NOMO-1 (cell line): Measurements from ENCODE around the gene OTOG.

Experiments used
- DNase-seq, 2 experiments: peaks; one replicate each; lab custom pipeline; 2025; ENCODE audit not compliant: unreplicated experiment in 2 of 2; lab: John Stamatoyannopoulos, UW

The OTOG gene, protein sequence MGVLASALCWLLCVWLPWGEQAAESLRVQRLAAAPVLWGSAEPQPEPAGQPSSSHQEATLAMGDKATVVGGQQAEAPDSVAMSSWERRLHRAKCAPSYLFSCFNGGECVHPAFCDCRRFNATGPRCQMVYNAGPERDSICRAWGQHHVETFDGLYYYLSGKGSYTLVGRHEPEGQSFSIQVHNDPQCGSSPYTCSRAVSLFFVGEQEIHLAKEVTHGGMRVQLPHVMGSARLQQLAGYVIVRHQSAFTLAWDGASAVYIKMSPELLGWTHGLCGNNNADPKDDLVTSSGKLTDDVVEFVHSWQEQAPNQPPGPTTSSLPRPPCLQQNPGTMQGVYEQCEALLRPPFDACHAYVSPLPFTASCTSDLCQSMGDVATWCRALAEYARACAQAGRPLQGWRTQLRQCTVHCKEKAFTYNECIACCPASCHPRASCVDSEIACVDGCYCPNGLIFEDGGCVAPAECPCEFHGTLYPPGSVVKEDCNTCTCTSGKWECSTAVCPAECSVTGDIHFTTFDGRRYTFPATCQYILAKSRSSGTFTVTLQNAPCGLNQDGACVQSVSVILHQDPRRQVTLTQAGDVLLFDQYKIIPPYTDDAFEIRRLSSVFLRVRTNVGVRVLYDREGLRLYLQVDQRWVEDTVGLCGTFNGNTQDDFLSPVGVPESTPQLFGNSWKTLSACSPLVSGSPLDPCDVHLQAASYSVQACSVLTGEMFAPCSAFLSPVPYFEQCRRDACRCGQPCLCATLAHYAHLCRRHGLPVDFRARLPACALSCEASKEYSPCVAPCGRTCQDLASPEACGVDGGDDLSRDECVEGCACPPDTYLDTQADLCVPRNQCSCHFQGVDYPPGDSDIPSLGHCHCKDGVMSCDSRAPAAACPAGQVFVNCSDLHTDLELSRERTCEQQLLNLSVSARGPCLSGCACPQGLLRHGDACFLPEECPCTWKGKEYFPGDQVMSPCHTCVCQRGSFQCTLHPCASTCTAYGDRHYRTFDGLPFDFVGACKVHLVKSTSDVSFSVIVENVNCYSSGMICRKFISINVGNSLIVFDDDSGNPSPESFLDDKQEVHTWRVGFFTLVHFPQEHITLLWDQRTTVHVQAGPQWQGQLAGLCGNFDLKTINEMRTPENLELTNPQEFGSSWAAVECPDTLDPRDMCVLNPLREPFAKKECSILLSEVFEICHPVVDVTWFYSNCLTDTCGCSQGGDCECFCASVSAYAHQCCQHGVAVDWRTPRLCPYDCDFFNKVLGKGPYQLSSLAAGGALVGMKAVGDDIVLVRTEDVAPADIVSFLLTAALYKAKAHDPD (N-terminal part only)

DNA sequence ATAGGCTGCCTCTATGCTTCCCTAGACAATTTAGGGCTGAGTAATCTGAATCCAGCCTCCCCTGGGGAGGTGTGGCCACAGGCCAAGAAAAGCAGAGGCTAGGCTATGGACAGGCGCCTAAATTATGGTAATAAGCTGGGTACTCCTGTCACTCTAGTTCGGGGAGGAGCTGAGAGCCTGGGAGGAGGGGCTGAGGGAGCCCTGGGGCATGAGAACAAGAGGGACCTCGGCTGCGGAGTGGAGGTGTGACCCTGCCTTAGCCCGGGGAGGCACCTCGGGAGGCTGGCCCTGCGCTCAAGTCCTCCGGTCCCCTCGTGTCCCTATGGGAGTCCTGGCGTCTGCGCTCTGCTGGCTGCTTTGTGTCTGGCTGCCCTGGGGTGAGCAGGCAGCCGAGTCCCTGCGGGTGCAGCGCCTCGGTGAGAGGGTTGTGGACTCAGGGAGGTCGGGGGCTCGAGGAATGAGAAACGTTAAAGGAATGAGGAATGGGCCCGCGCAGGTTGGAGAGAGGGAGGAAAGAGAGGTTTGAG is at the start of gene OTOG:
Gene OTOG, plus strand, starts transcription at position 209 of the 527 bp plus-strand sequence. Its CDS starts 114 bp downstream, at position 323.
- DNase-seq: no peak

DNA sequence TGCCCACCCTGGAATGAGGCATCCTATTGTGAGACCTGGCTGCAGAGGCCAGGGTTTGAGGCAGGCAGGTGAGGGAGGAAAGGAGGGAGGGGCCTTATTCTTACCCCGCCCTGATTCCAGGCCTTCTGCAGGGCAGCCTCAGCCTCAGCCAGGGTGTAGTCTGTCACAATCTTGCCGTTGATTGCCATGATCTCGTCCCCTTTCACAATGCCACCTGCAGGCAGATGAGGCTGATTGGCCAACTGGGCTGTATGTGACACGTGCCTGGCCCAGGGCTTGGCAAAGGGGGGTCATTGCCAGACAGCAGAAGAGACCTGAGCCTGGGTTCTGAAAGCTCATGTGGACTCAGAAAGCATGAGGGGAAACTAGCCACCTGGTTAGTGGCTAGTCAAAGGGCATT is 49.0 kb upstream of the OTOG start:
- peak; percentile 25 to 30 for DNase-seq

DNA sequence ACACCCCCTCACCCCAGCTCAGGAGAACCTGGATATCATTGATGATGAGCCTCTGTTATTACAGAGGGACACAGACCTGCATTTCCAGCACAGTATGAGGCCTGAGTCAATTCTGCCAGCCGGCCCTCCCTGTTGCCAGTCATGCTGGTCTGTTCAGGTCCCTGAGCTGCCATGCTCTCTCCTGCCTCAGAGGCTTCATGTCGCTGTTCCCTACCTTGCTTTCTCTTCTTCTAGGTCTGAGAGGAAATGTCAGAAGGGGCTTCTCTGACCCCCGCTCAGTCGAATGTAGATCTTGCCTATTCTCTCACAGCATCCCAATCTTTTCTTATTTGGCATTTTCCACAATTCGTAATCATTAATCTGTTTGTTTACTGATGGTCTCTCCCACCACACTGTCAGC is 48.6 kb upstream of the OTOG start:
- DNase-seq: no peak

DNA sequence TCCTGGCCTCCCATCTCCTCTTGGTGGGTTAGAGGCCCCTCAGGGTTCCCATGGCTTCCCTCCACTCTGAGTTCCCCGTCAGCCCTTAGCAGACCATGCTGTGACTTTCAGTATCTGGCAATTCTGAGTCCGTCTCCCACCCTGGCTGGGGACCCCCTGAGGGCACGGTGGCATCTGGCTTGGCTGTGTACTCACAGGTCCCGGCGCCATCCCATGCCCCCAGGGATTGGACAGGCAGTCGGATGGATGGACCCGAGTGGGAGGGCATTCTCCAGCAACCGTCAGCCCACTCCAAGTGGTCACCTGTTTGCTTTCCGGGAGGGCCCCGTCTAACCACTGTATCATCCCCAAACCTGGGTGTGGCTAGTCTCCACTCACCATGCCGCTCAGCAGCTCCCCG is 46.4 kb upstream of the OTOG start:
- no peak for DNase-seq

DNA sequence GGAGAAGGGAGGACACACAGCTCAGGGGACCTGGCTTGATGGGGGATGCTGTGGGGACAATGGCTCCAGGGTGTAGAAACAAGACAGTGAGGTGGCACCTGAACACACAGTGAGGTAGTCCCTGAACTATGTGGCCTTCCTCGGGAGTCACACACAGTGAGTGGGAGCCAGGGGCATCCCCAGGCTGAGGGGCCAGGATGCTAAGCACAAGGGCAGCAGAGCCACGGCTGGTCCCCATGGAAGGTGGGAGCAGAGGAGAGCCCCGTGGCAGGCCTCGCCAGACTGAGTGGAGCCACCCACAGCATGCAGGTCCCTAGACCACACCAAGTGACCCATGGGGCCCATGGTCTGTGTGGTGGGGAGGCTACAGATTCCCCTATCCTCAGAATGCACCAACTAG is 44.4 kb upstream of the OTOG start:
- DNase-seq: no peak

DNA sequence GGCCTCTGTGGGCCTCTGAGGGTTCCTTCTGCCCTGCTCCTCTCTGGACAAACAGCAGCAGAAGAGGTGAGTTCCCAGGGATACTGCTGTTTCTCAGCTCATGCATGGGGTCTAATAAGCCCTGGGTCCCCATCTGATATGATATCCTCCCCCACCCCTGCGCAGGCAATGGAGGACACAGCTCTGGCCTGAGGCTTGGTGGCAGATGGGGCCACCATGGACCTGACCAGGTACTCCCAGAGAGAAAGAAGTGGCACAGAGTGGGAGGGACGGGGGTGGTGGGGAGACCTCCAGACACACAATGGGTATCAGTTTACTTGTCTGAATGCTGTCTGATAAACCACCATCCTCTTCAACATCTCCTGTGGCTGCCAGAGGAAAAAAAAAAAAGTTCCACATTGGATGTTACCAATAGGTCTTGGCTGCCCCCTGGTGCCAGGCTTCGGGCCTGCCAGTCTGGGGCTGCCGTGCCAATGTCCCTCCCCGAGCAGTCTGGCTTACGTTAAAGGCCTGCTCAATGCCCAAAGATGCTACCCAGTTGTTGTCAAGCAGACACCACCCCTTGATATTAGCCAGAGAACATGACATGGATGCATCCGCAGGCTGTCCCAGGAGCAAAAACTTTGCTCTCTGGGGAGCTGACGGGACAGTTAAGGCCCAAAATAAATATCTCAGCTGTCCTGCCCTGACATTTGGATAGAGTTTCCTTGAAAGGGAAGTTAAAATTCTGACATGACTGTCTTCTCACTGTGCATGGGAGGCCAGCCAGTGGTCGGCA is 42.5 kb upstream of the OTOG start:
- DNase-seq: peak; percentile 31 to 54

DNA sequence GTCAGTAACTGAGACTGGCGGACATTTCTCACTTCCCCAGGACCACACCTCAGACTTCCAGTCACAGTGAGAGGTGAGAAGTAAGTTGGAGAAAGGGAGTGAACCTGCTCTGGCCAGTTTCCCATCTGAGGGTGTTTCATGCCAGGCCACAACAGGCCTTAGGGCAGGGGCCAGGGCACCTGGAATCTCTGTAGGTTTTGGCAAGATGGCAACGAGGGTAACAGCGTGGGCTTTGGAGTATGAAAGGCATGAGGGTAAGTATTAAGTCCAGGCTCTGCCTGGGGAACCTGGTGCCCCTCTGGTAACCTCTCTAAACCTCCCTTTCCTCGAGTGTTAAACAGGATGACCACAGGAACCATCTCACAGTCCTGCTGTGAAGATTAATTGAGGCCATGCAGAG is 41.9 kb upstream of the OTOG start:
- no peak for DNase-seq

DNA sequence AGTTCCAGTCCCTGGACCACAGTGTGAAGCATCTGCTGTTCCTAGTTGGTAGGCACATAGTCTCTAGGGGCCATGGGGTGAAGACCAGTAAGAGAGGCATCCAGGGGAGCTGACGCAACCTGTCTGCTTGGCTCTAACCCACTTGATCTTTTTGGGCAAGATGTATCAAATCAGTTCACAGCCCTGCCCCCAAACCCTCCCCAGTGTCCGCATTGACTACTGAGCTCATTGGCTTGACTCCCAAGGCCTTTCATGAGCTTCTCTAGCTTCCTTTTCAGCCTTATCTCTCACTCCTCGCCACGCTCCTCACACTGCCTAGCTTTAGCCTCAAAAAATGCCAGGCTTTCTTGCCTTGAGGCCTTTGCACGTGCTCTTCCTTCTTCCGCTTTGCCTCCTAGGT is 40.7 kb upstream of the OTOG start:
- no peak for DNase-seq

DNA sequence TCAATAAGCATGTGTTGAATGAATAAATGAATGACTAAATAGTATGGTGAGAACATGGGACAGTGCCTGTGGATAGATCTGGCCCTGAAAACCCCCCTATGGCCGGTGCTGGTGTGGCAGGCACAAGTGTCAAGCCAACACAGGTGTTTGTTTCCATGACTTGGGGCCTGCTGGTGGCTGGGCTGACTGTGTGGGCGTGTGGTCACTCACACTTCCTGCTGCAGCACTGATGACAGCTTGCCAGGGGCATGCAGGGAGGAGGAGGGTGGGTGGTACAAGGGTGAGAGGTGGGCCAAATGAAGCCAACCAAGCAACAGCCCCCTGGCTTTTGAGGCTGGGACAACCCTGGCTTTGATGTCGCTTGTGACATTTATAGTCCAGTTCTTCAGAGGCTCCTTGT is 40.1 kb upstream of the OTOG start:
- no peak for DNase-seq

DNA sequence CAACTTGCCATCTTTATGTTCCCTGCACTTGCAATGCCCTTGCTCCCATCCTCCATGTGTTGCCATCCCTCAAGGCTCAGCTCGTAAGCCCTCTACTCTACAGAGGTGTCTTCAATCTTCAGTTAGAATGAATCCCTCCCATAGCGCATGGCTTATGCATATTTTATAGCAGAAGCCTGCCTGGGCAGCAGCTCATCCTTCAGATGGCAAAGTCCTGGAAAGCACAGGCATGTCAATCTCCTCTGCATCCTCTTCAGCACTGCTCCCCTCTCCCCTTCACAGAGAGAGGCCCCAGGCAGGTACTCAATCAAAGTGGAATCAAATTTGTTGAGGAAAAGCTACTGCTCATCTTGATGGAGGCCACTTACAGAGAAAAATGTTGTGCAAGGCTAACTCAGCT is 39.3 kb upstream of the OTOG start:
- DNase-seq: no peak

DNA sequence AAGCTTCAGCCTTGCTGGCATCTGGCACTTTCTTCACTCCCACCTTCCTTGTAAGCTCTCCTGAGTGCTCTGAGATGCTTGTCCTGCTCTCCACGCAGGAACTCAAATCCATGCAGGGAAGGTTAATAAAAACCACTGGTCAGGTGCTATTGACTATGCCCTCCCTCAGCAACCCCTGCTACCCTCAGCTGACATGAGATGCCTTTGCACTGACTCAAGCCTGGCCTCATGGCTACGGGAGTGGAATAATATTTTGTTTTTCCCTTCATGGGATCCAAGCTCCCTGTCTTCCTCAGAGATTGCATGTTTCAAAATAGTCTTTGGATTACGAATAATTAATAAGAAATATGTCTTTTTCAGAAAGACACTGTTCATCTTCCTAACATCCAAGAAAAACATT is 38.8 kb upstream of the OTOG start:
- DNase-seq: no peak

DNA sequence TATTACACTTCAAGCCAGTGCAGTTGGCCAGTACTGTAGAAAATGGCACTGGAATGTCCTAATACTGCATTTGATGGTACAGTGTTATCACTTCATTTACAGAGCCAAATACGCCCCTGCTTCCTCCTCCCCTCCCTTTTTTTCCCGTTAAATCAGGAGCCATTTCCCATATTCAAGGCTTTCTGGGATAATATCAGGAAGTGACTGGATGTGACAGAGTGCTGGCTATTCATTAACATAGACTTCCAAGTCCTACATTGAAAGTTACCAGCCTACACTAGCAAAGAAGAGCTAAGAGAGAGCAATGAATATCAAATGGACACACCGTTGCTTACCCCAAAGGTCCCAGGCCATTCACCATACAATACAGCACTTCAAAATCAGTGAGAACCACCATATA is 38.3 kb upstream of the OTOG start:
- DNase-seq: no peak

DNA sequence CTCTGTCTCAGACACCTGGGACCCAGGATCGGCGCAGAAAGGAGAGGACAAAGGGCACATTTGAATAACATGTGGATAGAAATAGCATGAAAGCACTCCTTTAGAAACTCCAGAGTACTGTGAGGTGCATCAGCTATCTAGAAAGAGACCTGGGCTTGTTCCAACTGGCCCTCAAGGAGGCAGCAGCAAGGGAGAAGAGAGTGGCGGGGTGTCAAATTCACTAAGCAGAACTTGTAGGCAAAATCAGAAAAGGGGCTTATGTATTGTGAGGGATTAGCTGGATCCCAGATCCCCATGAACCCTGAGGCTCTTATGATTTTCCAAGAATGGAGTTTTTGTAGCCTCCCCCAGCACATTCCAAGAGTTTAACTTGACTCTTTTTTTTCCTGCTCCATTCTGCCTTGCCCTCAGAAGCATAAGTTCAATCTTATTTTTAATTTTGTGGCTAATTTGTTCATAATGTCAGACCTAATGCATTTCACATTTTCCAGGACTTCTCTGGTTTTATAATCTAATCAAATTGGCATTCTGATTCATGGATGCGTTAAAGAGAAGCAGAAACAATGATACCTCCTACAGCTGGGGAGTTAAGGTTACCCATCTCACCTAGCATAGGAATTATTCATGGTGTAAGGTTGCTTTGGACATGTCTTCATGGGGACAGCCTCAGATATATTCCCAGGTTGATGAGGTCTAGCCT is 36.4 kb upstream of the OTOG start:
- no peak for DNase-seq

DNA sequence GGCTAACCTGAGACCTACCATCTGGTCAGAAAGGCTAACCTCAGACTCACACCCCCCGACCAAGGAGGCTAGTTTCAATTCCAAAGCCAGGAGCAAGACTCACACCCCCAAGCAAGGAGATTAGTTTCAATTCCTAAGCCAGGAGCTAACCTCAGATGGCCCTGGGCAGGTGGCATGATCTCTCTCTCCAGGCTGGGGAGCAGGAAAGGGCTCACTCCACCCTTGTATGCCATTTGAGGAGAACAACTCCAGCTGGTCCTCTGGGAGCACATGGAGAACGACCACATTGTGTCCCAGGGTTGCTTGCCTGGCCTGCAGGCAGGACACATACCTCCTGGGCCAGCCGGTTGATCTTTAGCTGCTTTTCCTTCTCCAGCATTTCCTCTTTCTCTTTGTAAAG is 35.5 kb upstream of the OTOG start:
- DNase-seq: no peak

DNA sequence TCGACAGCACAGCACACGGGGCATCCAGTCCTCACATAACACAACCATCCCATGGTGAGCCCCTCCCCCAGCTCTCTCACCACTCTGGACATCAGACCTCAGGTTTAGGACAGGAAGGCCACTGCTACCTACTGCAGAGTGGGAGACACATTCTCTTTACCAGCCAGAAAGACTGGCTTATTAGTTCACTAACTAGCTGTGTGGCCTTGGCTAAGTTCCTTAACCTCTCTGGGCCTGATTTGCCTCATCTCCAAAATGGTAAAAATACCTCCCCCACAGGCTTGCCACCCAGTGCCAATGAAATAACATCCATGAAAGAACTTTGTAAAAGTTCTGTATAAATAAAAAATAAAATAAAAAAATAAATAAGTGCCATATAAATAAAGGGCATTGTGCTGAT is 35.0 kb upstream of the OTOG start:
- DNase-seq: no peak

DNA sequence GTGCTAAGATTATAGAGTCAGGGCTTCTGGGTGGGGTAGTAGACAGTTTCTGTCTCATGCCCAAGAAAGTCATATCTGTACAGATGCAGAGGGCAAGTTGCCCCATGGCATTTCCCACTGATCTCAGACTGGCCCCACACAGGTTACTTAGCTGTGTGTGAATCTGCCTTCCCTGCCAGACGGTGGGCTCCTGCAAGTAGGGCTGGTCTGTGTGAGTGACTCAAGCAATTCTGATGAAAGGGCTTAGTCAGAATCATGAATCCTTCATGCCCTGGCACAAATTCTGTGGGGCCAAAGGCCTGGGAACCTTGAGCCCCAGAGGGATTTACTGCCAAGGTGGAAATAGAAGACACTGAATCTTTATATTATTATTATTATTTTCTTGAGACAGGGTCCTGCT is 33.2 kb upstream of the OTOG start:
- DNase-seq: no peak

DNA sequence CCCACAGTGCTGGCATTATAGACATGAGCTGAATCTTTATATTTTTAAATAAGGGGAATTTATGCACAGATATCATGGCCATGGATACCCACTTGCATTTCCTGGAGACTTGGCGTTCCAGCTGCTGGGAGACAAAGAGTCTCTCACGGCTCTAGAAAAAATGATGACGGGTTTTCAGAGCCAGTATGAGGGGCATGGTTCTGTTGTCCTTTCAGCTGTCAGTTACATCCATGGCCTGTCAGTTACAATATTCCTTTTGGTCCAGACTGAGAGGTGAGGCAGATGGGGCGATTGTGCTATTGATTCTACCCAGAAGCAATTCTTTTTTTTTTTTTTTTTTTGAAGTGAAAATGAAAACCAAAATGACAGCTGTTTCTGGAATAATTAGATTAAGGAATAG is 32.6 kb upstream of the OTOG start:
- no peak for DNase-seq

DNA sequence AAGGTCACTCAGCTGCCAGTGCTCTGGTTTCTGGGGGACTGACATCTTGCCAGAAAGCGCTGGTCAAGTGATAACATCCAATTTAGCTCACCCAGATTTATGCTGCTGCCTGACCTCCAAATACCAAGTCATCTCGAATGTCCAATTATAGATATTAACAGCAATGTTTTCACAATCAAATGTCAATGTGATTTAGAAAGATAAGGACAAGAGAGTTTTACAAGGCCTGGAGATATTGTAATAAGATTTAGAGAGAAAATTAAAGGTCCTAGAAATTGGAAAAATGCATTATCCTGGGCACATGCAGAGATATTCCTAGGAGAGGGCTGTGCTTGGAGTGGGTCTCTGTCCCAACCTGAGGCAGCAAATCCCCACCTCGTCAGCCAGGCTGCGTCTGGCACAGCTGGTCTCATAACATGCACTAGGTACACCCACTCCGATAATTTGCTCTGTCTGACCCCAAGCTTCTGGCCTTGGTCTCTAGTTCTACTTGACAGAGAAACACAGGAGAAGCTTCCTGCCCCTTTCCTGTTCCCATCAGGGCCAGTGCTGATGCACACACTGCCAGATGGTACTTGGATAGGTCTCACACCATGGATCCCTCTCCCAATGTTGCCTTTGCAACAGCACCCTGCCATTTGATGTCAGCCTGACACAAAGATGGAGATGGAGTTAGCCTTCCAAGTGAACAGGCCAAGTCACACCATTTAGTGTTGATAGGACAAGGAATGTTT is 31.4 kb upstream of the OTOG start:
- DNase-seq: no peak
